IPS DF 6.9 (cell line): ENCODE data around the gene SLC27A3.

ENCODE experiments used
- DNase-seq: peaks from one replicate; pipeline ENCODE4 v3.0.0-alpha.2; 2013; ENCODE audit warnings: low read depth, low spot score
- H3K27ac ChIP-seq: one replicate; pipeline ENCODE4 v1.5.1; 2013; ENCODE audit warnings: low read length, control low read depth
- H3K27me3 ChIP-seq: 2 replicates; pipeline ENCODE4 v1.6.1; 2013; ENCODE audit warnings: mild to moderate bottlenecking, low read length; ENCODE audit not compliant: control insufficient read depth, insufficient read depth
- H3K36me3 ChIP-seq: 2 replicates; pipeline ENCODE4 v1.6.1; 2013; ENCODE audit warnings: low read length; ENCODE audit not compliant: control insufficient read depth, insufficient read depth
- H3K4me1 ChIP-seq: 2 replicates; pipeline ENCODE4 v1.6.1; 2013; ENCODE audit warnings: low read length; ENCODE audit not compliant: control insufficient read depth, insufficient read depth
- H3K4me3 ChIP-seq: 2 replicates; pipeline ENCODE4 v1.5.1; 2013; ENCODE audit warnings: mild to moderate bottlenecking, low read length
- H3K9me3 ChIP-seq: 2 replicates; pipeline ENCODE4 v1.6.1; 2013; ENCODE audit warnings: low read length, inconsistent platforms; ENCODE audit not compliant: control insufficient read depth, insufficient read depth
- WGBS: extraction: QIAGEN DNeasy Blood & Tissue Kit; methylation state at CpG from one replicate; pipeline ENCODE4 v1.1.7; 2013; ENCODE audit warnings: mixed read lengths, missing lambda C conversion rate; ENCODE audit not compliant: insufficient read length, insufficient coverage; 5-methylcytosine and 5-hydroxymethylcytosine counted together

The SLC27A3 gene

DNA sequence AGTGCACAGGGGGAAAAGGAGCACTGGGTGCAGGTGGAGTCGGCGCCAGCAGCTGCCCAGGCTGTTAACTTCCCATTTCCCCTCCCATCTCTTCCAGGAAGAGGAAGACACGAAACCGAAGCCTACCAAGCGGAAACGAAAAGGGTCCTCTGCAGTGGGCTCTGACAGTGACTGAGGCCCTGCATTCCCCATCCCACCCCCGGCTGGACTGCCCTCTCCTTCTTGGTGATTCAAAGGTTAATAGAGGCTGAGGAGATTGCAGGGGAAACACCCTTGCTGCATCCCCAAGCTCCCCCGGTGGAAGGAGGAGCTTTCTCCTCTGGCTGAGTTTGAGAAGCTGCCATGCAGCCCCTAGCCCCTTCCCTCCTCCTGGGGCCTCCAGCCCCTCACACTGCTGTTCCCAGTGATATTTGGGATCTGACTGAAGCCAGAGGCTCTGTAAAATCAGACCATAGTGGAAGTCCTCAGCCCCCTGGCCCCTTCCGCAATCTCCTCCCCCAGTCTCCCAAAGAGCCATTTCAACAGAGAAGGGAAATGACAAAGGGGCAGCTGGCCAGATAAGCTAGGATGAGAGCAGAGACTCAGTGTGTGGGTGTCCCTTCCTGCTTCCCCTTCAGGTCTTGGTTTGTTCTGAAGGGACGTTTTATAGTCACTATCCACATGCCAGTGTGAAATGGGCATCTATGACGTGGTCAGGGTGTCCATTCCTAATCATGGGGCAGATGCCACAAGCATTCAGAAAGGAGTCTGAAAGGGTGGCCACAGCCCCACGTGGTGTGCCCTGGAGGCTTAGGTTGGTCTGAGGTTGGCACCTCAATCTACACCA, 1.9 kb upstream of the SLC27A3 start:
- DNase-seq = no peak
- Histone ChIP-seq H3K9me3 (no peaks in the 10 kb centered on the region), H3K27me3 (no peaks in the 10 kb centered on the region), H3K4me3 (no peak overlapping the region), H3K36me3 (peaks cover 20% of the 10 kb centered on the region; the same call in 1 of the 2 replicates), H3K4me1 (peaks cover 4% of the 10 kb centered on the region; the same call in 1 of the 2 replicates), H3K27ac (no peak overlapping the region)
- no CpG with 5 or more reads among the region's 12 CpGs for WGBS

- no peak for DNase-seq
- WGBS = no CpG with 5 or more reads among the region's 8 CpGs
- Histone ChIP-seq H3K27ac (no peak overlapping the region), H3K4me1 (peaks cover 4% of the 10 kb centered on the region; the same call in 1 of the 2 replicates), H3K36me3 (peaks cover 17% of the 10 kb centered on the region; the same call in 1 of the 2 replicates), H3K27me3 (no peaks in the 10 kb centered on the region), H3K9me3 (no peaks in the 10 kb centered on the region), H3K4me3 (no peak overlapping the region)
Observed at GRCh38 chr1:153774026-153774595, 1.1 kb upstream of the SLC27A3 start.

GRCh38 chr1:153775458-153776327, 486 bp downstream of the SLC27A3 start:
- no peak overlapping the region for H3K27ac ChIP-seq
- peak overlapping the region; percentile 47; the same call in 1 of the 2 replicates for H3K4me3 ChIP-seq
- H3K36me3 ChIP-seq = peaks cover 17% of the 10 kb centered on the region; the same call in 1 of the 2 replicates
- no peaks in the 10 kb centered on the region for H3K27me3 ChIP-seq
- no peaks in the 10 kb centered on the region for H3K9me3 ChIP-seq
- peak; percentile 84 for DNase-seq
- no CpG with 5 or more reads among the region's 83 CpGs for WGBS
- H3K4me1 ChIP-seq = peaks cover 4% of the 10 kb centered on the region; the same call in 1 of the 2 replicates

DNA sequence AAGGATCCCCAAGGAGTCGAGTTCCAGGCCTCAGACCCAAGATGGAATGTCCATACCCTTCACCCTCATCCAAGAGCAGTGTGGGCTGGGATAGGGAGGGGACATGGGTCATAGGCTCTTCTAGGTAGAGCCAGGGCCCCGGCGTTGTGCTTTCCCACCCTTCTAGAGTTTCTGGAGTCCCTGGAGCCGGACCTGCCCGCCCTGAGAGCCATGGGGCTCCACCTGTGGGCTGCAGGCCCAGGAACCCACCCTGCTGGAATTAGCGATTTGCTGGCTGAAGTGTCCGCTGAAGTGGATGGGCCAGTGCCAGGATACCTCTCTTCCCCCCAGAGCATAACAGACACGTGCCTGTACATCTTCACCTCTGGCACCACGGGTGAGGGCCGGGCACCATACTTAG, 1.1 kb downstream of the SLC27A3 start:
- Histone ChIP-seq H3K27me3 (no peaks in the 10 kb centered on the region), H3K4me1 (peaks cover 4% of the 10 kb centered on the region; the same call in 1 of the 2 replicates), H3K9me3 (no peaks in the 10 kb centered on the region), H3K27ac (no peak overlapping the region), H3K4me3 (no peak overlapping the region; the same call in 1 of the 2 replicates), H3K36me3 (peaks cover 17% of the 10 kb centered on the region; the same call in 1 of the 2 replicates)
- DNase-seq = no peak
- WGBS = no CpG with 5 or more reads among the region's 10 CpGs

GRCh38 chr1:153776845-153777370, 1.7 kb downstream of the SLC27A3 start:
- H3K27ac ChIP-seq = no peak overlapping the region
- no peaks in the 10 kb centered on the region for H3K27me3 ChIP-seq
- WGBS = no CpG with 5 or more reads among the region's 10 CpGs
- H3K9me3 ChIP-seq = no peaks in the 10 kb centered on the region
- H3K36me3 ChIP-seq = 0 out of 2 replicates have a peak, but pooled peaks cover 14% of the 10 kb centered on the region
- H3K4me3 ChIP-seq = no peak overlapping the region
- peaks cover 4% of the 10 kb centered on the region; the same call in 1 of the 2 replicates for H3K4me1 ChIP-seq
- DNase-seq = no peak

GRCh38 chr1:153777648-153778047, 2.4 kb downstream of the SLC27A3 start:
- H3K27ac ChIP-seq = no peak overlapping the region
- DNase-seq = no peak
- H3K9me3 ChIP-seq = no peaks in the 10 kb centered on the region
- no peaks in the 10 kb centered on the region for H3K27me3 ChIP-seq
- no peak overlapping the region for H3K4me3 ChIP-seq
- H3K36me3 ChIP-seq = 0 out of 2 replicates have a peak, but pooled peaks cover 10% of the 10 kb centered on the region
- no CpG with 5 or more reads among the region's 7 CpGs for WGBS
- peaks cover 4% of the 10 kb centered on the region; the same call in 1 of the 2 replicates for H3K4me1 ChIP-seq

GRCh38 chr1:153778051-153778823, 3.0 kb downstream of the SLC27A3 start:
- WGBS = no CpG with 5 or more reads among the region's 22 CpGs
- peaks cover 4% of the 10 kb centered on the region; the same call in 1 of the 2 replicates for H3K4me1 ChIP-seq
- no peak overlapping the region for H3K27ac ChIP-seq
- no peaks in the 10 kb centered on the region for H3K9me3 ChIP-seq
- 0 out of 2 replicates have a peak, but pooled peaks cover 4% of the 10 kb centered on the region for H3K36me3 ChIP-seq
- no peaks in the 10 kb centered on the region for H3K27me3 ChIP-seq
- DNase-seq = no peak
- H3K4me3 ChIP-seq = no peak overlapping the region

DNA sequence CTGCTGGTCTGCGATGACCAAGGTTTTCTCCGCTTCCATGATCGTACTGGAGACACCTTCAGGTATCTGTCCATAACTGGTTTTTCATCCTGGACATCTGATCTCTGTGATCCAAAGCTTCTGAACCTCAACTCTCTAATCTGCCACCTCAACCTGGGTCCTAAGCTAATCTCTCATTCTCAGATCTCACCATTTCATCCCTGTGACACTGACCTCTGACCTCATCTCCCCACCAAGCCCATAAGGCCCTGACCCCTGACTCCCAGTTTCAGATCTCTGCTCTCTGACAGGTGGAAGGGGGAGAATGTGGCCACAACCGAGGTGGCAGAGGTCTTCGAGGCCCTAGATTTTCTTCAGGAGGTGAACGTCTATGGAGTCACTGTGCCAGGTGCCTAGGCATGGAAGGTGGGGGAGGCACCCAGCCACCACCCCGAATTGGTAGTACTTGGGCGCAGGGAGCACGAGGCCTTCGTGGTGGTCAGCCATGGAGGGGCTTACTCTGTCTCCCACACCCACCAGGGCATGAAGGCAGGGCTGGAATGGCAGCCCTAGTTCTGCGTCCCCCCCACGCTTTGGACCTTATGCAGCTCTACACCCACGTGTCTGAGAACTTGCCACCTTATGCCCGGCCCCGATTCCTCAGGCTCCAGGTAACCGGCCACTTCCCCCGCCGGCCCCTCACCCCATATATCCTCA, 3.8 kb downstream of the SLC27A3 start:
- Histone ChIP-seq H3K9me3 (no peaks in the 10 kb centered on the region), H3K4me3 (no peak overlapping the region), H3K27me3 (no peaks in the 10 kb centered on the region), H3K36me3 (0 out of 2 replicates have a peak, but pooled peaks cover 4% of the 10 kb centered on the region), H3K27ac (no peak overlapping the region), H3K4me1 (peaks cover 4% of the 10 kb centered on the region; the same call in 1 of the 2 replicates)
- WGBS = no CpG with 5 or more reads among the region's 18 CpGs
- no peak for DNase-seq
